GM10847 (cell line): ENCODE measurements around the gene NPY.

ENCODE experiments used
- POLR2A ChIP-seq: IDR thresholded peaks from 2 replicates; pipeline ENCODE4 v1.6.1; 2011; ENCODE audit not compliant: insufficient read length; ENCODE audit errors: extremely low read depth

The NPY gene

GRCh38 chr7:24283897-24284698, at the start of gene NPY:
TSS of gene NPY (plus strand) at chr7:24284190. CDS start at chr7:24285241, 1,051 bp downstream.
- TF ChIP-seq POLR2A: no peak

GRCh38 chr7:24239260-24239659, 44.7 kb upstream of the NPY start:
- TF ChIP-seq POLR2A: no peak

GRCh38 chr7:24241206-24241605, 42.8 kb upstream of the NPY start:
- TF ChIP-seq POLR2A: no peak

GRCh38 chr7:24244554-24244953, 39.4 kb upstream of the NPY start:
- TF ChIP-seq POLR2A: no peak

GRCh38 chr7:24245362-24245761, 38.6 kb upstream of the NPY start:
- no peak for TF ChIP-seq POLR2A

GRCh38 chr7:24249266-24249665, 34.7 kb upstream of the NPY start:
- TF ChIP-seq POLR2A: no peak

GRCh38 chr7:24251568-24251967, 32.4 kb upstream of the NPY start:
- TF ChIP-seq POLR2A: no peak

GRCh38 chr7:24255139-24255538, 28.9 kb upstream of the NPY start:
- TF ChIP-seq POLR2A: no peak

GRCh38 chr7:24271938-24272337, 12.1 kb upstream of the NPY start:
- no peak for TF ChIP-seq POLR2A

- no peak for TF ChIP-seq POLR2A
Measured at GRCh38 chr7:24279512-24279911, 4.5 kb upstream of the NPY start.

GRCh38 chr7:24283554-24283896, 465 bp upstream of the NPY start:
- TF ChIP-seq POLR2A: no peak

GRCh38 chr7:24284699-24285506, 913 bp downstream of the NPY start:
- TF ChIP-seq POLR2A: no peak

GRCh38 chr7:24290004-24290641, 6.1 kb downstream of the NPY start:
- TF ChIP-seq POLR2A: no peak

- no peak for TF ChIP-seq POLR2A
Measured at GRCh38 chr7:24291271-24291670, 7.3 kb downstream of the NPY start.

- TF ChIP-seq POLR2A: no peak
Measured at GRCh38 chr7:24297362-24297761, 13.4 kb downstream of the NPY start.

GRCh38 chr7:24298696-24299095, 14.7 kb downstream of the NPY start:
- TF ChIP-seq POLR2A: no peak
